Heart left ventricle (tissue), 11 donors: ENCODE results near the gene LIN52. TPM values are rescaled to one million over a fixed set of nuclear protein-coding genes. Genes with fewer than 3 reads are reported as not detected.

Experiments
- polyA plus RNA-seq, 2 donors: library from polyadenylated mRNA; stranded (reverse); fragments of 200-250 nt; gene quantifications; one replicate each; pipeline ENCODE4 v1.2.3, GENCODE V29; 2013
- total RNA-seq, 9 donors: library from RNA; depleted of rRNA in 2 of 9; stranded (reverse); fragments of >200 nt in 2 of 9; fragmentation: NEBNext Ultra II Directional in 3 of 9; extraction: Animal tissue kit (Norgen Biotek cat#: 25700) in 3 of 9; gene quantifications; one replicate each; pipeline versions ENCODE4 v1.1.0 to v1.2.4, GENCODE V29; 2016 to 2023
- donor health status: ischemic (EF 13 %, LVEDD 7.1; RV severe dilation, severe dysfunction).
- donor health status: healthy with polysubstance abuse.
- donor health status: DM: no; HTN: yes; CAD: no.
- donor health status: DM: no; HTN: no; CAD: no.
- donor health status: ischemic (EF 25% LVEDD 5.7; RV mildly dilated, moderate dysfunction).
- donor health status: healthy.
- donor health status: DM: yes; HTN: yes; CAD: no.
- donor health status: PGD.
- donor health status: nonischemic (EF 23%, LVEDD 6.1; RV moderate dilation, normal function).

Gene LIN52
- total and polyA plus RNA-seq, 11 donors = 4.2 to 14.5 (median 8.9) TPM

Other genes starting within 250 kb of the LIN52 start
- gene PTGR2, start 233.1 kb upstream of the LIN52 start, total RNA-seq = 10 to 100 TPM; 20.1 to 55.8 (median 26.3) TPM
- 10 to 100 TPM; 10.1 to 30.9 TPM for gene PTGR2, start 233.1 kb upstream of the LIN52 start, polyA plus RNA-seq
- 10 to 100 TPM; 14.7 to 29.0 (median 20.1) TPM for gene ZNF410, start 198.1 kb upstream of the LIN52 start, total RNA-seq
- gene ZNF410, start 198.1 kb upstream of the LIN52 start, polyA plus RNA-seq = 10 to 100 TPM; 11.9 to 27.7 TPM
- gene FAM161B, start 134.9 kb upstream of the LIN52 start, total RNA-seq = 1 to 10 TPM; 2.8 to 6.5 (median 3.6) TPM
- 1 to 10 TPM; 1.9 to 4.7 TPM for gene FAM161B, start 134.9 kb upstream of the LIN52 start, polyA plus RNA-seq
- 100 to 1,000 TPM in 1 of 9 donors, 10 to 100 TPM in 8; 30.4 to 115 (median 48.4) TPM for gene COQ6, start 134.7 kb upstream of the LIN52 start, total RNA-seq
- 10 to 100 TPM; 30.4 to 34.3 TPM for gene COQ6, start 134.7 kb upstream of the LIN52 start, polyA plus RNA-seq
- gene ENTPD5, start 65.7 kb upstream of the LIN52 start, total RNA-seq = 10 to 100 TPM in 1 of 9 donors, 1 to 10 TPM in 8; 5.5 to 12.3 (median 6.8) TPM
- 1 to 10 TPM; 4.7 to 5.8 TPM for gene ENTPD5, start 65.7 kb upstream of the LIN52 start, polyA plus RNA-seq
- 1 to 10 TPM; 2.1 to 8.9 (median 4.0) TPM for gene BBOF1, start 65.6 kb upstream of the LIN52 start, total RNA-seq
- 1 to 10 TPM; 3.5 to 5.1 TPM for gene BBOF1, start 65.6 kb upstream of the LIN52 start, polyA plus RNA-seq
- 100 to 1,000 TPM in 1 of 9 donors, 10 to 100 TPM in 8; 39.0 to 103 (median 71.3) TPM for gene ALDH6A1, start 503 bp upstream of the LIN52 start, total RNA-seq
- 10 to 100 TPM; 16.5 to 30.8 TPM for gene ALDH6A1, start 503 bp upstream of the LIN52 start, polyA plus RNA-seq
- gene VSX2, start 154.5 kb downstream of the LIN52 start, total RNA-seq = under 1 TPM in 1 of 9 donors, not detected in 8; 0.08 TPM
- gene VSX2, start 154.5 kb downstream of the LIN52 start, polyA plus RNA-seq = not detected
- gene ABCD4, start 218.0 kb downstream of the LIN52 start, total RNA-seq = 10 to 100 TPM; 11.2 to 42.9 (median 22.3) TPM
- gene ABCD4, start 218.0 kb downstream of the LIN52 start, polyA plus RNA-seq = 10 to 100 TPM; 16.0 to 33.0 TPM